ENCODE results near the gene DDX27. TPM values are rescaled to one million over a fixed set of nuclear protein-coding genes. Genes with fewer than 3 reads are reported as not detected.
A peak's percentile ranks its signal among the peaks of the same experiment; 100 is the strongest.

The DDX27 gene
- total RNA-seq, 1 donor: 73.8 TPM

- peak in 2 of 3 donors; percentile 35 to 60 for DNase-seq (ENCODE audit: low read depth in 2 of 3, low spot score in 2 of 3)
These were observed 26.9 kb downstream of the DDX27 start for GRCh38 chr20:49245921-49246740.

GRCh38 chr20:49247169-49247723 lies 28.0 kb downstream of the DDX27 start:
- no peak for DNase-seq (ENCODE audit: low read depth in 2 of 3, low spot score in 2 of 3)

- DNase-seq (ENCODE audit: low read depth in 2 of 3, low spot score in 2 of 3): peak in 2 of 3 donors; percentile 26 to 54
These were observed 28.6 kb downstream of the DDX27 start for GRCh38 chr20:49247792-49248191.

- no peak for DNase-seq (ENCODE audit: low read depth in 2 of 3, low spot score in 2 of 3)
These were observed 29.1 kb downstream of the DDX27 start for GRCh38 chr20:49248301-49248700.

GRCh38 chr20:49248879-49249665 lies 29.9 kb downstream of the DDX27 start:
- DNase-seq (ENCODE audit: low read depth in 2 of 3, low spot score in 2 of 3): no peak

GRCh38 chr20:49252556-49253350 lies 33.5 kb downstream of the DDX27 start:
- DNase-seq (ENCODE audit: low read depth in 2 of 3, low spot score in 2 of 3): no peak

- DNase-seq (ENCODE audit: low read depth in 2 of 3, low spot score in 2 of 3): no peak
These were observed 37.0 kb downstream of the DDX27 start for GRCh38 chr20:49256261-49256660.

GRCh38 chr20:49259284-49259683 lies 40.1 kb downstream of the DDX27 start:
- DNase-seq (ENCODE audit: low read depth in 2 of 3, low spot score in 2 of 3): no peak

- DNase-seq (ENCODE audit: low read depth in 2 of 3, low spot score in 2 of 3): no peak
These were observed 40.6 kb downstream of the DDX27 start for GRCh38 chr20:49259799-49260198.

- no peak for DNase-seq (ENCODE audit: low read depth in 2 of 3, low spot score in 2 of 3)
These were observed 41.0 kb downstream of the DDX27 start for GRCh38 chr20:49260218-49260617.

- DNase-seq (ENCODE audit: low read depth in 2 of 3, low spot score in 2 of 3): no peak
These were observed 42.0 kb downstream of the DDX27 start for GRCh38 chr20:49261173-49261572.

- DNase-seq (ENCODE audit: low read depth in 2 of 3, low spot score in 2 of 3): no peak
These were observed 43.2 kb downstream of the DDX27 start for GRCh38 chr20:49262444-49262843.

GRCh38 chr20:49267327-49267726 lies 48.1 kb downstream of the DDX27 start:
- no peak for DNase-seq (ENCODE audit: low read depth in 2 of 3, low spot score in 2 of 3)

GRCh38 chr20:49268600-49269365 lies 49.6 kb downstream of the DDX27 start:
- DNase-seq (ENCODE audit: low read depth in 2 of 3, low spot score in 2 of 3): no peak

GRCh38 chr20:49270177-49270576 lies 51.0 kb downstream of the DDX27 start:
- no peak for DNase-seq (ENCODE audit: low read depth in 2 of 3, low spot score in 2 of 3)

- no peak for DNase-seq (ENCODE audit: low read depth in 2 of 3, low spot score in 2 of 3)
These were observed 51.5 kb downstream of the DDX27 start for GRCh38 chr20:49270736-49271135.

- DNase-seq (ENCODE audit: low read depth in 2 of 3, low spot score in 2 of 3): no peak
These were observed 53.4 kb downstream of the DDX27 start for GRCh38 chr20:49272654-49273053.

- DNase-seq (ENCODE audit: low read depth in 2 of 3, low spot score in 2 of 3): no peak
These were observed 54.6 kb downstream of the DDX27 start for GRCh38 chr20:49273696-49274277.

GRCh38 chr20:49275216-49275615 lies 56.0 kb downstream of the DDX27 start:
- no peak for DNase-seq (ENCODE audit: low read depth in 2 of 3, low spot score in 2 of 3)

- DNase-seq (ENCODE audit: low read depth in 2 of 3, low spot score in 2 of 3): no peak
These were observed 56.4 kb downstream of the DDX27 start for GRCh38 chr20:49275636-49276035.
